HG03460 (cell line): ENCODE results near the gene USP53.
"Not testable (repeated sequence)": the region's sequence is repeated elsewhere in the genome, so short reads cannot be mapped to it uniquely, and the experiment has no call there.

Experiments
- ATAC-seq: cut with Tn5 transposase; IDR thresholded peaks from one replicate; pipeline ENCODE4 v1.9.1; 2021; ENCODE audit not compliant: unreplicated experiment

USP53 gene

GRCh38 chr4:119314356-119314755 lies 101.8 kb downstream of the USP53 start:
- ATAC-seq: peak; percentile 75

- no peak for ATAC-seq
Observed at GRCh38 chr4:119315036-119315435, 102.5 kb downstream of the USP53 start.

GRCh38 chr4:119317990-119318389 lies 105.5 kb downstream of the USP53 start:
- ATAC-seq: no peak

GRCh38 chr4:119321921-119322687 lies 109.6 kb downstream of the USP53 start, which contains the start of gene FABP2:
Gene FABP2 (minus strand): TSS chr4:119322138. CDS start chr4:119322102, 36 bp downstream.
- no peak for ATAC-seq

- ATAC-seq: no peak
Observed at GRCh38 chr4:119328695-119329094, 116.2 kb downstream of the USP53 start.

GRCh38 chr4:119329835-119330620 lies 117.5 kb downstream of the USP53 start:
- ATAC-seq: no peak

GRCh38 chr4:119336332-119336979 lies 123.9 kb downstream of the USP53 start:
- ATAC-seq: not testable (repeated sequence)

- no peak for ATAC-seq
Observed at GRCh38 chr4:119337010-119337409, 124.5 kb downstream of the USP53 start.

- not testable (repeated sequence) for ATAC-seq
Observed at GRCh38 chr4:119339895-119340294, 127.4 kb downstream of the USP53 start.

- ATAC-seq: not testable (repeated sequence)
Observed at GRCh38 chr4:119343293-119343692, 130.8 kb downstream of the USP53 start.
